Measurements from ENCODE around the gene CDH4.

The CDH4 gene

GRCh38 chr20:61494763-61495575, 242.9 kb downstream of the CDH4 start:
- DNase-seq: no peak
- Histone ChIP-seq H3K9ac (ENCODE audit: low read length) (no peak overlapping the region), H3K27me3 (ENCODE audit: insufficient read depth, low read length) (no peaks in the 10 kb centered on the region), H2BK5ac (ENCODE audit: low read depth, low read length, poor library complexity) (no peak overlapping the region), H4K12ac (ENCODE audit: low read depth, low read length) (no peak overlapping the region), H4K8ac (ENCODE audit: low read depth, low read length) (no peak overlapping the region), H3K4me1 (ENCODE audit: control insufficient read depth in 1 of 2, insufficient read depth in 2 of 2, low read length in 2 of 2) (peaks cover 6 to 7% of the 10 kb centered on the region in 2 experiments), H4K91ac (ENCODE audit: low read depth, low read length) (no peak overlapping the region), H3K23ac (ENCODE audit: low read length) (no peak overlapping the region), H2AFZ (ENCODE audit: insufficient read depth, low read length, poor library complexity) (no peak overlapping the region), H3K4me2 (ENCODE audit: low read length) (no peak overlapping the region), H3K14ac (ENCODE audit: low read length) (no peak overlapping the region), H3K4ac (ENCODE audit: low read depth, low read length) (no peak overlapping the region), H2BK12ac (ENCODE audit: low read length) (no peak overlapping the region), H3K79me1 (ENCODE audit: low read length) (peaks cover 9% of the 10 kb centered on the region), H3K18ac (ENCODE audit: low read length) (no peak overlapping the region), H3K9me3 (ENCODE audit: insufficient read depth, low read depth, low read length) (no peaks in the 10 kb centered on the region), H3K79me2 (ENCODE audit: control insufficient read depth, insufficient read depth, low read length, poor library complexity) (no peaks in the 10 kb centered on the region), H3K27ac (ENCODE audit: low read depth, low read length) (no peak overlapping the region), H2AK5ac (ENCODE audit: low read length) (no peak overlapping the region), H3K4me3 (ENCODE audit: low read depth, low read length) (no peak overlapping the region), H2BK120ac (ENCODE audit: insufficient read depth, low read length, poor library complexity) (no peak overlapping the region), H3K36me3 (ENCODE audit: control insufficient read depth in 1 of 2, insufficient read depth in 2 of 2, low read length in 2 of 2) (no peaks in the 10 kb centered on the region)
- WGBS (ENCODE audit: extremely low coverage, insufficient coverage, insufficient read length): no CpG with 5 or more reads among the region's 22 CpGs

- H2AK5ac ChIP-seq (ENCODE audit: low read length): no peak overlapping the region
- H3K4me2 ChIP-seq (ENCODE audit: low read length): no peak overlapping the region
- no peaks in the 10 kb centered on the region for H3K27me3 ChIP-seq (ENCODE audit: insufficient read depth, low read length)
- no peak overlapping the region for H2BK5ac ChIP-seq (ENCODE audit: low read depth, low read length, poor library complexity)
- H3K18ac ChIP-seq (ENCODE audit: low read length): no peak overlapping the region
- H2BK120ac ChIP-seq (ENCODE audit: insufficient read depth, low read length, poor library complexity): no peak overlapping the region
- no peaks in the 10 kb centered on the region for H3K36me3 ChIP-seq (ENCODE audit: control insufficient read depth in 1 of 2, insufficient read depth in 2 of 2, low read length in 2 of 2)
- H3K27ac ChIP-seq (ENCODE audit: low read depth, low read length): no peak overlapping the region
- H3K79me2 ChIP-seq (ENCODE audit: control insufficient read depth, insufficient read depth, low read length, poor library complexity): no peaks in the 10 kb centered on the region
- H3K79me1 ChIP-seq (ENCODE audit: low read length): peaks cover 21% of the 10 kb centered on the region
- no peak overlapping the region for H4K8ac ChIP-seq (ENCODE audit: low read depth, low read length)
- WGBS (ENCODE audit: extremely low coverage, insufficient coverage, insufficient read length): no CpG with 5 or more reads among the region's 5 CpGs
- no peak overlapping the region for H4K91ac ChIP-seq (ENCODE audit: low read depth, low read length)
- H4K12ac ChIP-seq (ENCODE audit: low read depth, low read length): no peak overlapping the region
- H3K4ac ChIP-seq (ENCODE audit: low read depth, low read length): no peak overlapping the region
- DNase-seq: no peak
- no peak overlapping the region for H3K23ac ChIP-seq (ENCODE audit: low read length)
- no peak overlapping the region for H3K9ac ChIP-seq (ENCODE audit: low read length)
- H3K4me1 ChIP-seq (ENCODE audit: control insufficient read depth in 1 of 2, insufficient read depth in 2 of 2, low read length in 2 of 2): peaks cover 23% of the 10 kb centered on the region in 2 experiments
- H3K14ac ChIP-seq (ENCODE audit: low read length): no peak overlapping the region
- no peak overlapping the region for H3K4me3 ChIP-seq (ENCODE audit: low read depth, low read length)
- no peak overlapping the region for H2AFZ ChIP-seq (ENCODE audit: insufficient read depth, low read length, poor library complexity)
- H2BK12ac ChIP-seq (ENCODE audit: low read length): no peak overlapping the region
- H3K9me3 ChIP-seq (ENCODE audit: insufficient read depth, low read depth, low read length): peaks cover 1% of the 10 kb centered on the region
These were observed 245.1 kb downstream of the CDH4 start for GRCh38 chr20:61497029-61497627.

DNA sequence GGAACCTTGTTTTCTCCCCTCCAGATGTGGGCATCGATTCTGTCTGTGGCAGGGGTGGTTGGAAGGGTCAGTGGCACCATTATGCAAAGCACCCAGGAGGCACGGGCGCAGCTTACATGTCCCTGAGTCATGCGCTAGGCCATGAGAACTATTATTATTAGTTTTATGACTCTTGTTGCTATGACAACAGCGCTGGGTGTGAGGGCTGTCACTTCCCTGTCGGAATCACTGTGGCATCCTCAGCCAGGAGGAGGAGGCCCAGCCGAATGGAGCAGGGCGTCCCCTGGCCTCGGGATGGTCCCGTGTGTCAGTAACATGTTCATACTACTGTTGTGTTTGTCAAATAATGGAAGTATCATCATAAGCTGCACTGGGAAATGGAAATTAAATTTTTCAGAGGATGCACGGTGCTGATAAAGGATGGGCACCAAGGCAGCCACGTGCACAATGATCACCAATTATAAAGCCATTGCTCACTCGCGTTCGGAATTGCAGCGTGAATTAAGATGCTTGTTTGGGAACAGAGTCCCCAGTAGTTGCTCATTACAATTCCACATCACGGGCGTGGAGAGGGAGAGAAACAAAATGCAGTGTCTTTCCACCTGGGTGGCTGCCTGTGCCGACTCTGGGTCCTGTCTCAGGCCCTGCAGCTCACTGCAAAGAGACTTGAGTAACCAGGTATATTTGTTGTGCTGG, 247.9 kb downstream of the CDH4 start:
- Histone ChIP-seq H2BK120ac (ENCODE audit: insufficient read depth, low read length, poor library complexity) (peak overlapping the region; percentile 28), H4K12ac (ENCODE audit: low read depth, low read length) (no peak overlapping the region), H3K27ac (ENCODE audit: low read depth, low read length) (peak overlapping the region; percentile 88), H3K14ac (ENCODE audit: low read length) (peak overlapping the region; percentile 36), H3K4ac (ENCODE audit: low read depth, low read length) (no peak overlapping the region), H3K4me3 (ENCODE audit: low read depth, low read length) (no peak overlapping the region), H3K18ac (ENCODE audit: low read length) (no peak overlapping the region), H3K9me3 (ENCODE audit: insufficient read depth, low read depth, low read length) (peaks cover 1% of the 10 kb centered on the region), H2AK5ac (ENCODE audit: low read length) (no peak overlapping the region), H3K79me1 (ENCODE audit: low read length) (peaks cover 21% of the 10 kb centered on the region), H2AFZ (ENCODE audit: insufficient read depth, low read length, poor library complexity) (no peak overlapping the region), H4K91ac (ENCODE audit: low read depth, low read length) (peak overlapping the region; percentile 4), H3K4me1 (ENCODE audit: control insufficient read depth in 1 of 2, insufficient read depth in 2 of 2, low read length in 2 of 2) (peaks cover 24 to 27% of the 10 kb centered on the region in 2 experiments), H2BK12ac (ENCODE audit: low read length) (peak overlapping the region; percentile 34), H3K36me3 (ENCODE audit: control insufficient read depth in 1 of 2, insufficient read depth in 2 of 2, low read length in 2 of 2) (no peaks in the 10 kb centered on the region), H3K4me2 (ENCODE audit: low read length) (peak overlapping the region; percentile 34), H2BK5ac (ENCODE audit: low read depth, low read length, poor library complexity) (peak overlapping the region; percentile 52), H4K8ac (ENCODE audit: low read depth, low read length) (no peak overlapping the region), H3K27me3 (ENCODE audit: insufficient read depth, low read length) (no peaks in the 10 kb centered on the region), H3K23ac (ENCODE audit: low read length) (no peak overlapping the region), H3K79me2 (ENCODE audit: control insufficient read depth, insufficient read depth, low read length, poor library complexity) (no peaks in the 10 kb centered on the region), H3K9ac (ENCODE audit: low read length) (no peak overlapping the region)
- no peak for DNase-seq
- WGBS (ENCODE audit: extremely low coverage, insufficient coverage, insufficient read length): no CpG with 5 or more reads among the region's 19 CpGs

GRCh38 chr20:61500791-61501321, 248.8 kb downstream of the CDH4 start:
- Histone ChIP-seq H4K12ac (ENCODE audit: low read depth, low read length) (no peak overlapping the region), H3K4ac (ENCODE audit: low read depth, low read length) (no peak overlapping the region), H3K18ac (ENCODE audit: low read length) (no peak overlapping the region), H3K9ac (ENCODE audit: low read length) (no peak overlapping the region), H3K4me2 (ENCODE audit: low read length) (peak overlapping the region; percentile 54), H3K23ac (ENCODE audit: low read length) (no peak overlapping the region), H3K9me3 (ENCODE audit: insufficient read depth, low read depth, low read length) (peaks cover 1% of the 10 kb centered on the region), H3K4me3 (ENCODE audit: low read depth, low read length) (no peak overlapping the region), H2BK5ac (ENCODE audit: low read depth, low read length, poor library complexity) (no peak overlapping the region), H4K91ac (ENCODE audit: low read depth, low read length) (no peak overlapping the region), H2BK12ac (ENCODE audit: low read length) (no peak overlapping the region), H3K79me1 (ENCODE audit: low read length) (peaks cover 21% of the 10 kb centered on the region), H2BK120ac (ENCODE audit: insufficient read depth, low read length, poor library complexity) (peak overlapping the region; percentile 39), H3K27ac (ENCODE audit: low read depth, low read length) (peak overlapping the region; percentile 88), H3K14ac (ENCODE audit: low read length) (no peak overlapping the region), H3K79me2 (ENCODE audit: control insufficient read depth, insufficient read depth, low read length, poor library complexity) (no peaks in the 10 kb centered on the region), H3K27me3 (ENCODE audit: insufficient read depth, low read length) (no peaks in the 10 kb centered on the region), H2AK5ac (ENCODE audit: low read length) (no peak overlapping the region), H4K8ac (ENCODE audit: low read depth, low read length) (no peak overlapping the region), H2AFZ (ENCODE audit: insufficient read depth, low read length, poor library complexity) (no peak overlapping the region), H3K36me3 (ENCODE audit: control insufficient read depth in 1 of 2, insufficient read depth in 2 of 2, low read length in 2 of 2) (no peaks in the 10 kb centered on the region), H3K4me1 (ENCODE audit: control insufficient read depth in 1 of 2, insufficient read depth in 2 of 2, low read length in 2 of 2) (peaks cover 24 to 27% of the 10 kb centered on the region in 2 experiments)
- no CpG with 5 or more reads among the region's 11 CpGs for WGBS (ENCODE audit: extremely low coverage, insufficient coverage, insufficient read length)
- DNase-seq: peak; percentile 2 to 10
